Measurements from ENCODE around the gene HMGXB3.
"Not testable (repeated sequence)": the region's sequence is repeated elsewhere in the genome, so short reads cannot be mapped to it uniquely, and the experiment has no call there.

- not testable (repeated sequence) for TF ChIP-seq CTCF, POLR2A (IDR thresholded peaks at IDR 0.05)
Observed at GRCh38 chr5:150028047-150028446, 27.5 kb downstream of the HMGXB3 start.

Measured in body of pancreas (tissue), 4 donors.